ENCODE measurements around the gene PRSS53.

The PRSS53 gene

DNA sequence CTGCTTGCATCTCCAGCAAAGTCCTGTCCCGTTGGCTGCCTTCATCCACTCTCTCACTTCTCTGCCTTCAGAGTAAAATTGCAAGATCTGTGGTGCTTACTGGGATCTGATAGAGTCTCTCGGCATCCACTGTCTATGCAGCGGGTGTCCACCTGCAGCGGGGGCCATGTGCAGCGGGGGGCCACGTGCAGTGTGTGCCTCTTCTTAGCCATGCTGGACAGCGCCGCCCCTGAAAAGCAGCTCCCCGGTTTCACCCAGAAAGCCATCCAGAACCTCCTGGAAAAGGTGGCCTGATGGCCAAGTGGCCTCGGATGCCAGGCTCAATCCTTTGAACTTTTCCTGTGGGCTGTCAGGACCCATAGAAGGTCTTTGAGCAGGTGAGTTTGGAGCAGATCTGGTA is 45.9 kb downstream of the PRSS53 start:
- DNase-seq (ENCODE audit: low spot score): no peak

DNA sequence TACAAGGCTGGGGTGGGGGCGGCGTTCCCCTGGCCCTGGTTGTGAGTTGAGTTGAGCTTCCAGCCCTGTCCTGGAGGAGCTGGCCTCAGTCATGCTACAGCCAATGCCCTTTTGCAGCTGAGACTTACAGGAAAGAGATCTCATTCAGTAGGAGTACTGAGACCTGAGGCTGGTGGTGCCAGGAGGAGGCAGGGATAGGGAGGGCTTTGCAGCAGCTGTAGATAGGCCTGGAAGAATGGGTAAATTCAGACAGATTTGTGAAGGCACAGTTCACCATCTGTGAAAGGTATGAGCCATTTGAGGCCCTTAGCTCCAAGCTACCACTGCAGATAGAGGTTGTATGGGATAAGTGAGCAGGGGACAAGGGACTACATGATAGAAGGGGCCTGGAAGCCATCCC is 49.8 kb downstream of the PRSS53 start:
- DNase-seq (ENCODE audit: low spot score): no peak

DNA sequence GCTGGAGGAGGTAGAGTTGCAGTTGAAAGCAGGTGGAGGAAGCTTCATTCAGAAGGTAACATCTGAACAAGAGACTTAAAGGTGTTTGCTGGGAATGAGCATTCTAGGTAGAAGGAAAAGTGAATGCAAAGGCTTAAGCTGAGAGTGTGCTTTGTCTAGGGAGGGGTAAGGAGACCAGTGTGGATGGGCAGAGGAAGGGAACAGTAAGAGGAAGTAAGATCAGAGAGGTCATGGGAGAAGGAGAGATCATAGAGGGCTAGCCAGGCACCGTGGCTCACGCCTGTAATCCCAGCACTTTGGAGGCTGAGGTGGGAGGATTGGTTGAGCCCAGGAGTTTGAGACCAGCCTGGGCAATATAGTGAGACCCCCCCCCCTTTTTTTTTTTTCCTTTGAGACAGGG is 52.1 kb downstream of the PRSS53 start:
- DNase-seq (ENCODE audit: low spot score): no peak

DNA sequence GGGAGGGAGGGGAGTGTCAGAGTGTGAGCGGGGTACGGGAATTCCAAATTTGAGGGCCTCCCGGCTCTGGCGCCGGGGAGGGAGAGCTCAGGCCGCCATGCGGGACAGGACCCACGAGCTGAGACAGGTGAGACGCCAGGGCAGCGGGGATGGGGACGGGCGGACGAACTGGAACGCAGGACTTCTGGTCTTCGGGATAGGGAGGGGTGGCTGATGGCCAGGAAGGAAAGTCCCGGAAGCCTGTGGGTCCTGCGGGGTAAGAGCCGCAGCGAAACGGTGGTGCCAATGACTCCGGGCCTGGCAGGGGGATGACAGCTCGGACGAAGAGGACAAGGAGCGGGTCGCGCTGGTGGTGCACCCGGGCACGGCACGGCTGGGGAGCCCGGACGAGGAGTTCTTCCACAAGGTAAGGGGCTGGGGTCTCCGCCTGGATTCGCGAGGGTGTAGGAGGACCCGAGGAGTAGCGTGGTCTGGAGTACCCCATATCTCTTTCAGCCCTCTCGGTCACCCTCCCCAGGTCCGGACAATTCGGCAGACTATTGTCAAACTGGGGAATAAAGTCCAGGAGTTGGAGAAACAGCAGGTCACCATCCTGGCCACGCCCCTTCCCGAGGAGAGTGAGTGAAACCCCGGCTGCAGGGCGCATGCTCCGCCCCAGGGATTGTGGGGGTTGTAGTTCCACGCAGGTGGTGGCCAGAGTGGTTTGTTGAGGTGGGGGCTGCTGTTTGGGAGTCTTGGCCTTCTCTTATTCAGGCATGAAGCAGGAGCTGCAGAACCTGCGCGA is 54.8 kb downstream of the PRSS53 start:
- DNase-seq (ENCODE audit: low spot score): peak; percentile 96

Measured in germinal center (tissue), 1 donor.